ENCODE measurements around the gene GSE1.

GSE1 gene

GRCh38 chr16:85685251-85685650 is 72.1 kb downstream of the GSE1 start:
- no peak for DNase-seq (ENCODE audit: insufficient read length, low spot score)
- FAIRE-seq: no peak
- TF ChIP-seq POLR2AphosphoS5 (IDR thresholded peaks at IDR 0.05; ENCODE audit: low read depth, low read length) (no peak), TAF1 (IDR thresholded peaks at IDR 0.05; ENCODE audit: low read depth, low read length) (no peak), POLR2A (IDR thresholded peaks at IDR 0.05; ENCODE audit: low read depth, low read length) (no peak), SPI1 (IDR thresholded peaks at IDR 0.05; ENCODE audit: low read depth, low read length) (no peak), PAX5 (IDR thresholded peaks at IDR 0.05; ENCODE audit: insufficient read depth, low read length, severe bottlenecking) (no peak), POU2F2 (IDR thresholded peaks at IDR 0.05; ENCODE audit: low read depth, low read length) (no peak)

DNA sequence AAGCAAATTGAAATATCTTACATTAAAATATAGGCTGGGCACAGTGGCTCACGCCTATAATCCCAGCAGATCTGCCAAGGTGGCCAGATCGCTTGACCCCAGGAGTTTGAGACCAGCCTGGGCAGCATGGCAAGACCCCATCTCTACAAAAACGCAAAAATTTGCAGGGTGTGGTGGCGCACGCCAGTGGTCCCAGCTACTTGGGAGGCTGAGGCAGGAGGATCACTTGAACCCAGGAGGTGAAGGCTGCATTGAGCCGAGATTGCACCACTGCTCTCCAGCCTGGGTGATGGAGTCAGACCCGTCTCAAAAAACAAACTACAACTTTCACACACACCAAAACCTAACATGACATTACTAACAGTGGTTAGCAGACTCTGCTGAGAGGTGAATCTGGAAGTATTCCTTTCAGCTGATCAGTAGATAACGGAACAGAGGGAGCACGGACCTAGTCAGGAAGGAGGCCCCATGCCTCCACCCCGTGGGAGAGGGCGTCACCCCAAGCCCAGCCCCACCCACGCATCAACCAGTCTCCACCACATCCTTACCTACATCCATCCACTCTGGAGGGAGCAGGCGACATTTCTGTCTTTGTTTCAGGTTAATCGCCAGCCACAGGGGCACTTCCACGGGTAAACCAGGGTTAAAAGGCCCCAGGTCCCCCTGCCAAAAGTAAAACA is 73.9 kb downstream of the GSE1 start:
- no peak for TF ChIP-seq PAX5 (IDR thresholded peaks at IDR 0.05; ENCODE audit: insufficient read depth, low read length, severe bottlenecking)
- no peak for TF ChIP-seq TAF1 (IDR thresholded peaks at IDR 0.05; ENCODE audit: low read depth, low read length)
- TF ChIP-seq POLR2A (IDR thresholded peaks at IDR 0.05; ENCODE audit: low read depth, low read length): no peak
- TF ChIP-seq POU2F2 (IDR thresholded peaks at IDR 0.05; ENCODE audit: low read depth, low read length): no peak
- TF ChIP-seq POLR2AphosphoS5 (IDR thresholded peaks at IDR 0.05; ENCODE audit: low read depth, low read length): no peak
- no peak for TF ChIP-seq SPI1 (IDR thresholded peaks at IDR 0.05; ENCODE audit: low read depth, low read length)
- no peak for FAIRE-seq
- no peak for DNase-seq (ENCODE audit: insufficient read length, low spot score)

DNA sequence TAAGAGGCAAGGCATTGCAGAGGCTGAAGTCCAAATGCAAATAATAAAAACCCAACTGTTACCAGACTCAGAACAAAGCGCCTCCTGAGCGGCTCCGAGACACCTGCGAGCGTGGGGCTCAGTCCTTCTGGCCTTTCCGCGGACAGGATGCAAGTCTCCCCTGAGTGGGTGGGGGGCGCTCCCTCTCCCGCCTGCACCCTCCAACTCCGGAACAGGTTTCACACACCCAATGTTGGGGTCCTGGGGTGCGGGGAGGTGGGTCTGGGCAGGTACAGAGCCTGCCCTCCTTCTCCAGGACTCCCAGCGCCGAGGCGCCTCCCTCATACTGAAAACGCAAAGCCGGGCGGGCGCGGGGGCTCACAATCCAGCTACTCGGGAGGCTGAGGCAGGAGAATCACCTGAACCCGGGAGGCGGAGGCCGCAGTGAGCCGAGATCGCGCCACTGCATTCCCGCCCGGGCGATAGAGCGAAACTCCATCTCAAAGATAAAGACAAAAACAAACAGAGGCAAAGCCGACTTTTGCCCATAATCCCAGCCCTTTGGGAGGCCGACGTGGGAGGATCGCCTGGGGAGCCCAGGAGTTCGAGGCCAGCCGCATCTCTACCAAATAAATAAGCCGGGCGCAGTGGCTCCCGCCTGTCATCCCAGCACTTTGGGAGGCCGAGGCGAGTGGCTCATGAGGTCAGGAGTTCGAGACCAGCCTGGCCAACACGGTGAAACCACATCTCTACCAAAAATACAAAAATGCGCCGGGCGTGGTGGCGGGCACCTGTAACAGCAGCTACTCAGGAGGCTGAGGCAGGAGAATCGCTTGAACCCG is 74.7 kb downstream of the GSE1 start:
- TF ChIP-seq POLR2A (IDR thresholded peaks at IDR 0.05; ENCODE audit: low read depth, low read length): no peak
- TF ChIP-seq POU2F2 (IDR thresholded peaks at IDR 0.05; ENCODE audit: low read depth, low read length): no peak
- no peak for TF ChIP-seq TAF1 (IDR thresholded peaks at IDR 0.05; ENCODE audit: low read depth, low read length)
- no peak for TF ChIP-seq PAX5 (IDR thresholded peaks at IDR 0.05; ENCODE audit: insufficient read depth, low read length, severe bottlenecking)
- TF ChIP-seq SPI1 (IDR thresholded peaks at IDR 0.05; ENCODE audit: low read depth, low read length): no peak
- no peak for TF ChIP-seq POLR2AphosphoS5 (IDR thresholded peaks at IDR 0.05; ENCODE audit: low read depth, low read length)
- FAIRE-seq (no peak), DNase-seq (ENCODE audit: insufficient read length, low spot score) (no peak)

- DNase-seq (ENCODE audit: insufficient read length, low spot score): peak; percentile 100
- FAIRE-seq: peak; percentile 83
- no peak for TF ChIP-seq PAX5 (IDR thresholded peaks at IDR 0.05; ENCODE audit: insufficient read depth, low read length, severe bottlenecking)
- no peak for TF ChIP-seq TAF1 (IDR thresholded peaks at IDR 0.05; ENCODE audit: low read depth, low read length)
- no peak for TF ChIP-seq POLR2AphosphoS5 (IDR thresholded peaks at IDR 0.05; ENCODE audit: low read depth, low read length)
- TF ChIP-seq POLR2A (IDR thresholded peaks at IDR 0.05; ENCODE audit: low read depth, low read length): peak; percentile 48; the same call in 1 of the 2 replicates
Measured at GRCh38 chr16:85688586-85689284, 75.6 kb downstream of the GSE1 start, which contains the start of gene GINS2. Gene GINS2 (minus strand): TSS chr16:85688954. CDS start chr16:85688898, 56 bp downstream.

- TF ChIP-seq POLR2A (IDR thresholded peaks at IDR 0.05; ENCODE audit: low read depth, low read length): no peak
- no peak for TF ChIP-seq SPI1 (IDR thresholded peaks at IDR 0.05; ENCODE audit: low read depth, low read length)
- TF ChIP-seq POLR2AphosphoS5 (IDR thresholded peaks at IDR 0.05; ENCODE audit: low read depth, low read length): no peak
- TF ChIP-seq PAX5 (IDR thresholded peaks at IDR 0.05; ENCODE audit: insufficient read depth, low read length, severe bottlenecking): no peak
- no peak for TF ChIP-seq TAF1 (IDR thresholded peaks at IDR 0.05; ENCODE audit: low read depth, low read length)
- TF ChIP-seq POU2F2 (IDR thresholded peaks at IDR 0.05; ENCODE audit: low read depth, low read length): no peak
- DNase-seq (ENCODE audit: insufficient read length, low spot score) (no peak), FAIRE-seq (no peak)
Measured at GRCh38 chr16:85689285-85689949, 76.3 kb downstream of the GSE1 start.

DNA sequence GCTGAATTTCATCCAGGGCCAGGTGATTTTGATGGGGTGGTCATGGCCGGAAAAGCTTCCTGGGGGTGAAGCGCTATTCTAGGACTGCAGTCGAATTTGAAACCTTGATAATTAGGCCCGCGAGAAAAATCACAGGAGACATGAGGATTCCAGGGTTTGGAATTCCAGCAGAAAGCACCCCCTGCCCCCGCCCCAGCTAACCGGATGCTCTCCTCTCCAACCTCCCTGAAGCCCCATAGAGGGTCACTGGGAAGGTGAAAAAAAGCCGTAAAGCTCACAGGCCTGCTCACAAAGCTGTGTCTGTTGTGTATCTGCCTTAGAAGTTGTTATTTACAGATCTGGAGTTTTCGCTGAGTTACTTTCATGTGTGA is 76.8 kb downstream of the GSE1 start:
- FAIRE-seq: no peak
- no peak for DNase-seq (ENCODE audit: insufficient read length, low spot score)

DNA sequence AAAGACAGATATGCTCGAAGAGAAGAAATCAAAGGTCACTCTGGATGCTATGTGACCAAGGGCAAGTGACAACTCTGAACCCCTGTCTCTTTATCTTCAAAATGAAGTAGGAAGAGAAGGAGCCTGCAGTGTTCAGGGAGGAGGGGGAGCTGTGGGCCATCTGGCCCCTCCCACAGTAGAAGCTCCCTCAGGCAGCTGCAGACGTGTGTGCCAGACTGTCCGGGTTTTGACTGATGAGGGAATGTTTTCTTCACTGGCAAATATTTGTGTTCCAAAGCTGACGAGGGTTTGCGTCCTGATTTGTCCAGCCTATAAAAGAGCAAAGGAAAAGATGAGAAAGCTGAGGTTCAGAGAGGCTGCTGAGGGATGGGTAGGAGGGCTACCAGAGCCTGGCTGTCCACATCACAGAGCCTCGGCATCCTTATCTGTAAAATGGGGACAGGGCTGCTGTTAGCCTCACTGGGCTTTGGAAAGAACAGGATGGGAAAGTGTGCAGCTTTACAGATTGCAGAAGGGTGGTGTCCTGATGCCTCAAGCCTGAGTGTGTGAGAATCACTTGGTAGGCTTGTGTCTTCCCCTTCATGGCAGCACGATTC is 77.4 kb downstream of the GSE1 start:
- FAIRE-seq: no peak
- no peak for DNase-seq (ENCODE audit: insufficient read length, low spot score)
- TF ChIP-seq SPI1 (IDR thresholded peaks at IDR 0.05; ENCODE audit: low read depth, low read length): no peak
- no peak for TF ChIP-seq POLR2AphosphoS5 (IDR thresholded peaks at IDR 0.05; ENCODE audit: low read depth, low read length)
- no peak for TF ChIP-seq POU2F2 (IDR thresholded peaks at IDR 0.05; ENCODE audit: low read depth, low read length)
- TF ChIP-seq PAX5 (IDR thresholded peaks at IDR 0.05; ENCODE audit: insufficient read depth, low read length, severe bottlenecking): no peak
- TF ChIP-seq POLR2A (IDR thresholded peaks at IDR 0.05; ENCODE audit: low read depth, low read length): no peak
- no peak for TF ChIP-seq TAF1 (IDR thresholded peaks at IDR 0.05; ENCODE audit: low read depth, low read length)

More for the DNA sequence above, 76.8 kb downstream of the GSE1 start:
- TF ChIP-seq POLR2AphosphoS5 (IDR thresholded peaks at IDR 0.05; ENCODE audit: low read depth, low read length) (no peak), POLR2A (IDR thresholded peaks at IDR 0.05; ENCODE audit: low read depth, low read length) (no peak)

DNA sequence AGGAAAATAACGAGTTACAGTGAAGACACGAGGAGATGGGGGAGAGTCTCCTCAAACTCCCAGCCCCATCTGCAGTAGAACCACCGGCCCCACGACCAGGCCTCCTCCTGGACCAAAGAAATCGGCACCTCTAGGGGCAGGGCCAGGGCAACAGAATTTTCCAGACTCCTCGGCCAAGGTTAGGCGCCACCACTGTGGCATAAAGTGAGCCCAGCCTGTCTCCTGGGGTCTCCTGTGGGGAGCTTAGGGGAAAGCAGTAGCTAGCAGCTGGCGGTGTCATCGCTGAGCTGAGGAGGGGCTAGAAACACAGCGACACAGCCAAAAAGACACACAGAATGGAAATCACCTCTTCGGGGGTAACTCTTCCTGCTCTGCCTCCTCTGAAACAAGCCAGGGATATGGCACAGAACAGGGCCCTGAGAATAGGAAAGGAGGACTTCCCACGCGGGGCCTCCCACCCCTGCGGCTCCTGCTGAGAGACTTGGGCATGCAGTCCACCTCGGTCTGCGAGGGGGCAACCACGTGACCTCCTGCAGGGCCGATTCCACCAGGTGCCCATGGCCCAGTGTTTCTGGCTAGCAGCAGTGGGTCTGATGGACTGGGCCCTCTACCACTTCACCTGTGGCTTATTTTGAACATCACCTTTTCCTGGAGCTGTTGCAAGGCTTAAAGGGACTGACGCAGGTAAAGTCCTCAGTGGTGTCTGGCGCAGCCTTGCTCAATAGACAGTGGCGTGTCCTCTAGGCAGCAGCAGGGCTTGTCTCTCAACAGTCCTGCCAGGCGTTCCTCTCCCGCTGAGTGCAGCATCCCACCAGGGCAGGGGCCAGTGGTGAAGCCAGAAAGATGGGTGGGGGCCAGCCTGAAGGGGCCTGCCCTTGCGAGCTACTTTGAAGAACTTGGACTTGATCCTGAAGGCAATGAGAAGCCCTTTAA is 82.3 kb downstream of the GSE1 start:
- FAIRE-seq (no peak), DNase-seq (ENCODE audit: insufficient read length, low spot score) (no peak)
- TF ChIP-seq PAX5 (IDR thresholded peaks at IDR 0.05; ENCODE audit: insufficient read depth, low read length, severe bottlenecking): no peak
- no peak for TF ChIP-seq TAF1 (IDR thresholded peaks at IDR 0.05; ENCODE audit: low read depth, low read length)
- no peak for TF ChIP-seq POLR2A (IDR thresholded peaks at IDR 0.05; ENCODE audit: low read depth, low read length)
- TF ChIP-seq POLR2AphosphoS5 (IDR thresholded peaks at IDR 0.05; ENCODE audit: low read depth, low read length): no peak
- no peak for TF ChIP-seq SPI1 (IDR thresholded peaks at IDR 0.05; ENCODE audit: low read depth, low read length)
- no peak for TF ChIP-seq POU2F2 (IDR thresholded peaks at IDR 0.05; ENCODE audit: low read depth, low read length)
